Retinal pigment epithelial cell (primary cell): ENCODE measurements around the gene GPR3.

Source experiments
- DNase-seq: peaks from one replicate; pipeline ENCODE4 v3.0.0-alpha.2; 2010; ENCODE audit warnings: low read depth
- H3K4me3 ChIP-seq: 2 replicates; pipeline ENCODE4 v1.5.1; 2011; ENCODE audit warnings: mild to moderate bottlenecking, low read length, control low read depth, moderate library complexity
- CTCF ChIP-seq: conservative IDR thresholded peaks from 2 replicates; pipeline ENCODE4 v1.5.1; 2011; ENCODE audit warnings: low read depth, low read length, control low read depth, inconsistent platforms

GPR3 gene

GRCh38 chr1:27393641-27394281 lies 1.3 kb downstream of the GPR3 start:
- DNase-seq = no peak
- H3K4me3 ChIP-seq = no peak overlapping the region
- TF ChIP-seq CTCF = no peak

GRCh38 chr1:27394282-27394658 lies 1.8 kb downstream of the GPR3 start:
- no peak for DNase-seq
- H3K4me3 ChIP-seq = no peak overlapping the region
- no peak for TF ChIP-seq CTCF

GRCh38 chr1:27394925-27395324 lies 2.5 kb downstream of the GPR3 start:
- no peak for DNase-seq
- H3K4me3 ChIP-seq = no peak overlapping the region
- TF ChIP-seq CTCF = no peak

GRCh38 chr1:27395441-27396195 lies 3.2 kb downstream of the GPR3 start:
- H3K4me3 ChIP-seq = no peak overlapping the region
- DNase-seq = no peak

GRCh38 chr1:27397110-27397509 lies 4.7 kb downstream of the GPR3 start:
- TF ChIP-seq CTCF = no peak
- no peak overlapping the region for H3K4me3 ChIP-seq
- DNase-seq = no peak

More at GRCh38 chr1:27395441-27396195, 3.2 kb downstream of the GPR3 start:
- TF ChIP-seq CTCF = peak; percentile 93

GRCh38 chr1:27397749-27398148 lies 5.3 kb downstream of the GPR3 start:
- TF ChIP-seq CTCF = no peak
- DNase-seq = no peak
- no peak overlapping the region for H3K4me3 ChIP-seq
